Measurements from ENCODE around the gene PROZ.
A peak's percentile ranks its signal among the peaks of the same experiment; 100 is the strongest.

Gene PROZ

DNA sequence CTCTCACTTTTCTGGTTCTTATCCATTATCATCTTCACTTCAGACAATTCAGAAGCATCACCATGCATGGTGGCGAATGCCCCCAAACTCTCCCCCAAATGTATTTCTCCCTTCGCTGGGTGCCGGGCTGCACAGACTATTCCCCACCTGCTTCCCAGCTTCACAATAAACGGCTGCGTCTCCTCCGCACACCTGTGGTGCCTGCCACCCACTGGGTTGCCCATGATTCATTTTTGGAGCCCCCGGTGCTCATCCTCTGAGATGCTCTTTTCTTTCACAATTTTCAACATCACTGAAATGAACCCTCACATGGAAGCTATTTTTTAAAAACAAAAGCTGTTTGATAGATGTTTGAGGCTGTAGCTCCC, 38.6 kb upstream of the PROZ start:
- no peak for DNase-seq (ENCODE audit: low read depth in 3 of 3)

DNA sequence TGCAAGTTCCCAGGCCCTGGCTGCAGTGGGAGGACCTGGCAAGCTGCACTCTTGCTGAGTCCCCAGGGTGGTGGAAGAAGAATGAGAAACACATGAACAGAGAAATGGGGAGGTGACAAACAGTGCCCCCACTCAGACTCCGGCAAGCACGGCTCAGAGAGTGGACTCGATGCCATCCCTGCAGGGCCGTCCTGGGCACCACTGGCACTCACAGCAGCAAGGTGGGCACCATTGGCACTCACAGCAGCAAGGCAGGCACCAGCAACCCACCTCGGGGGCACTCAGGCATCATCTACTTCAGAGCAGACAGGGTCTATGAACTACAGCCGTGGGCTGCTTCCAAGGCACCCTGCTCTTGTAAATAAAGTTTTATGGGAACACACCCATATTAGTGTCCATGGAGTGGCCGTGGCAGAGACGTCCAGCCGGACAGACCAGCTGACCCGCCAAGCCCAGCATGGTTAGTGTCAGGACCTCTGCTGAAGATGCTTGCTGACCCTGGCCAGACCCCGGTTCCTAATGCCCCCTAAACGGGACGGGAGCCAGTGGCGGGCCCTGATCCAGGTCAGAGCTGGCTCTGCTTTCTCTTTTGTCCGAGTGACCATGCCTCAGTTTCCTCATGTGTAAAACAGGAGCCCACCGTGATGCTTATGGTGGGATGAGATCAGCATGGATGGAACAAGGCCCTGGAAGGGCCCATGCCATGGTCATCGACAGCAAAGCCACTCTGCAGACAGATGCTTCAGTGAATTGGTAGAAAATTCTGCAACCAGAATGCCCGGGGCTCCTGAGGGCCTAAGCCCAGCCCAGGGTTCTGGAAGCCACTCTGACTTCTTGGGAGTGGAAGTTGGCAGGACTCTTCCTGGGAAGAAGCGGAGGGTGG, 37.9 kb upstream of the PROZ start:
- DNase-seq (ENCODE audit: low read depth in 3 of 3), result no peak

DNA sequence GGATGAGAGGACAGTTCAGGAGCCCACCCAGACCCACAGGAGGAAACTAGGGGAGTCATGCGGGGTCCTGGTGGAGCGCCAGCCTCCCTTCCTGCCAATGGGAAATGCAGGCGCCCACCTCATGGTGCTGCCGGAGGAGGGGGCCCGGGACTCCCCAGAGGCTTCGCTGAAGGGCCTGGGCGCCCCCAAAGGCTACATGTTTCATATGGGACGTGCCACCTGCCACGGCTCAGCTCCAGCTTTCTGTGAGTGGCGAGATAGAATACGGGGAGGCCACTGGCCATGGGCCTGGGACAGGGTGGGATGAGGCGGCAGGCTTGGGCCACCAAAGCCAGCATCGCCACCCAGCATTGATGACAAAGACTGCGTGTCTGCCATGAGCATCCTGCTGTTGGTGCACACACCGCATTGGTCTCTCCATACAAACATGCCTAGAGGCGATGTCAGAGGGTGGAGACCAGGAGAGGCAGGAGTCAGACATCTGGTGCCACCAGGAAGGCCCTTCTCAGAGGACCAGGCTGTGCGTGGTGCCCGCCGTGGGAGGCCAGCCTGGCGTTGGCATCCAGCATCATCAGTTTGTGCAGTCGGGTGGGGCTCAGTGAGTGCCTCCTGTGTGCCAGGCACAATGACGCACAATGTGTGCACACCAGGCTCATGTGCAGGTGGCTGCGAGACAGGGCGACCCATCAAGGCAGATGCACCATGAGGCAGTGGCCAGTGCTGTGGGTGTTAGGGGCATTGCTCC, 37.1 kb upstream of the PROZ start:
- DNase-seq (ENCODE audit: low read depth in 3 of 3), result no peak

DNA sequence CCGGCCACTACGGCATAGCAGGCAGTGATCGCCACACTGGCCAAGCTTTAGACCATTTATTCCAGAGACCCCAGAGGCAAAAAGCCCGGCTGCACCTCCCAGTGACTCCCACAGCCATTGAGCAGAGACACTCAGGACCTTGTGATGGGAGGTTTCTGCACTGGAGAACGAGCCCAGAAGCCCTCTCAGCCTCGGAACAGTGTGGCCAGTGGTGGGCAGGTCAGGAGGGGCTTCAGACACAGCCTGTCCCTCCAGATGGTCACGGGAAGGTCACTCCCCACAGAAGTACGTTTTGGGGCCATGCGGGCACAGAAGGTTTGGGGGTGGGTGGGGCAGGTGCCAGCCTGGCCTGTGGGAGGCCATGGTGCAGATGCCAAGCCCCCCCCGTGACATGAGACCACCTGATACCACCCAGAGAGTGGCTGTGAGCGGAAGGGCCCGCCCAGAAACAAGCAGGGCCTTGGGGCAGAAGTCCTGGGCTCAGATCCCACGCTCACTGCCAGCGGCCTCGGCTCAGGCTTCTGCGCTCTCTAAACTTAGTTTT, 36.4 kb upstream of the PROZ start:
- no peak for DNase-seq (ENCODE audit: low read depth in 3 of 3)

DNA sequence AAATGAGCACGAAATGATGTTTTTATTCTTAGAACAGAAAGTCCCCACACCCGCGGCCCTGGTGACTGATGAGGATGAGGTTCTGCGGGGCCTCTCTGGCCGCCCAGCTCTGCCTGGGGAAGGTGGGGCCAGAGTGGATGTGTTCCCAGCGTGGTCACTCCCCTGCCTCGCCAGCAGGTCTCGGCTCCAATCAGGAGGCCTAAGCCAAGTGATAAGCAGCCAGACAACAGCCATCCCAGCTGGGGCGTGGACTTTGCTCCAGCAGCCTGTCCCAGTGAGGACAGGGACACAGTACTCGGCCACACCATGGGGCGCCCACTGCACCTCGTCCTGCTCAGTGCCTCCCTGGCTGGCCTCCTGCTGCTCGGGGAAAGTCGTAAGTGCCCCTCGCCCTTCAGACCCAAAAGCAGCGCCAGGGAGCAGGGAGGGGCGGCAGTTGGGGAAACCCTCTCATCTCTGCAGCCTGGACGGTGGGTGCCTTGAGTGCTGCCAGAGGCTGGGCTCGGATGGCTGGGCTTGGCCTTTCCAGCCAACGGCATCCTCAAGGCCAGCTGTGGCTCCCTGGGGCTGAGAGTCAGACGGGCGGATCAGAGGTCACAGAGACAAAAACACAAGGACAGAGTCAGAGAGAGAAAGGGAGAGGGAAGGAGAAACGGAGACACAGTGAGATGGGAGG, 35.8 kb upstream of the PROZ start, which contains the start of gene F10:
Gene F10, plus strand, starts transcription at position 250 of the 676 bp plus-strand sequence. Its CDS starts 57 bp downstream, at position 307.
- DNase-seq (ENCODE audit: low read depth in 3 of 3), result no peak

DNA sequence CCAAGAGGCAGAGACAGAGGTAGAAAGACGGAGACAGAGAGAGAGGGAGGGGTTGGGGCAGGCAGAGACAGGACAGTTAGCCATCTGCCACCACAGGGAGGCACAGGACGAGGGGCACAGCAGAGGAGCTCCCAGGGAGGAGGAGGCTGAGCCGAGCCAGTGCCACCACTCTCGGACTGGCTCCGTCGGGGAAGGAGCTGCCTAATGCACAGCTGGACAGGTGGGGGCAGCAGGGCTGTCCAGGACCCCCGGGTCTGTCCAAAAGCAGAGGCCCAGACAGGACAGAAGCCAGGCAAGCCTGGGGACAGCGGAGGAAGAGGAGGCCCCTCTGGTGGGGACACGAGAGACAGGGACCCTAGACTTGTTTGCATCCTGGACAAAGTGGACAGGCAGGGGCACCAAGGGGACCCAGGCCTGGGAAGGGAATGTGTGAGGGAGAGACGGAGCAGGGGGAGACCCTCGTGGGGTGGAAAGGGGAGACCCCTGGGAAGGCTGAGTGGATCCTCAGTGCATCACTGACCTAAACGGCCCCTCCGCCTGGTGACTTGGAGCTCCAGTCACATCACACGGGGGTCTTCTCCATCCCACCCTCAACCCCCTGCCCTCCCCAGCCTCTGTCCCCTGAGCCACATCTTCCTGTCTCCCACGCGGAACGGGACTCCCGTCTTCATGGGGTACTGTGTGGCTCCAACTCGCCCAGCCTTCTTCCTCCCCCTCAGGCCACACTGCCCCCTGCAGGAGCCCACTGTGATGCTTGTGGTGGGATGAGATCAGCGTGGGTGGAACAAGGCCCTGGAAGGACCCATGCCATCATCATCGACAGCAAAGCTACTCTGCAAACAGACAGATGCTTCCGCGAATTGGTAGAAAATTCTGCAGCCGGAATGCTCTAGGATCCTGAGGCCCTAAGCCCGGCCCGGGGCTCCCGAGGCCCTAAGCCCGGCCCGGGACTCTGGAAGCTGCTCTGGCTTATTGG, 34.9 kb upstream of the PROZ start:
- no peak for DNase-seq (ENCODE audit: low read depth in 3 of 3)

DNA sequence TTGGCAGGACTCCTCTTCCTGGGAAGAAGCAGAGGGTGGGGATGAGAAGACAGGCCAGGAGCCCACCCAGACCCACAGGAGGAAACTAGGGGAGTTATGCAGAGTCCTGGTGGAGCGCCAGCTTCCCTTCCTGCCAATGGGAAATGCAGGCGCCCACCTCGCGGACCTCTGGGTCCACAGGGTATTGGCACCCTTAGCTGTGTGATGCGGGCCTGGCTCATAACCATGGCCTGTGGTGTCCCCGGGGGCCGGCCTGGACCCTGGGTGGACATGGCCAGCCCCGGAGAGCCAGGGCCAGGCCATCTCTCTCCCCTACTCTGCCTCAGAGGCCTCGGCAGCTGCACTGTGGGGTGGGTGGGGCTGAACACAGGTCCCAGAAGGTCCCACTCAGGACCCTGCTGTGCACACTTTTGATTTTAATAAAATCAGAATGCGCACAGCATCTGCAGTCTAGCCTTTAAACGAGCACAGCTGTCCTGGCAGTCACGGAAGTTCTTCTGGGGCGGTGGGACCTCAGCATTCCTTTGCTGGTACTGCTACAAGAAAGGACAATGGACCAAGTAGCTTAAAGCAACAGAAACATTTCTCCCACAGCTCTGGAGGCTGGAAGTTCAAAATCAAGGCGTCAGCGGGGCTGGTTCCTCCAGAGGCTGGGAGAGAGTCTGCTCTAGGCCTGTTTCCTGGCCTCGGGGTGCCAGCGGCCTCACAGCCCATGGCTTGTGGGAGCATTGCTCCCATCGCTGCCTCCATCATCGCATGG, 34.1 kb upstream of the PROZ start:
- DNase-seq (ENCODE audit: low read depth in 3 of 3), result no peak

DNA sequence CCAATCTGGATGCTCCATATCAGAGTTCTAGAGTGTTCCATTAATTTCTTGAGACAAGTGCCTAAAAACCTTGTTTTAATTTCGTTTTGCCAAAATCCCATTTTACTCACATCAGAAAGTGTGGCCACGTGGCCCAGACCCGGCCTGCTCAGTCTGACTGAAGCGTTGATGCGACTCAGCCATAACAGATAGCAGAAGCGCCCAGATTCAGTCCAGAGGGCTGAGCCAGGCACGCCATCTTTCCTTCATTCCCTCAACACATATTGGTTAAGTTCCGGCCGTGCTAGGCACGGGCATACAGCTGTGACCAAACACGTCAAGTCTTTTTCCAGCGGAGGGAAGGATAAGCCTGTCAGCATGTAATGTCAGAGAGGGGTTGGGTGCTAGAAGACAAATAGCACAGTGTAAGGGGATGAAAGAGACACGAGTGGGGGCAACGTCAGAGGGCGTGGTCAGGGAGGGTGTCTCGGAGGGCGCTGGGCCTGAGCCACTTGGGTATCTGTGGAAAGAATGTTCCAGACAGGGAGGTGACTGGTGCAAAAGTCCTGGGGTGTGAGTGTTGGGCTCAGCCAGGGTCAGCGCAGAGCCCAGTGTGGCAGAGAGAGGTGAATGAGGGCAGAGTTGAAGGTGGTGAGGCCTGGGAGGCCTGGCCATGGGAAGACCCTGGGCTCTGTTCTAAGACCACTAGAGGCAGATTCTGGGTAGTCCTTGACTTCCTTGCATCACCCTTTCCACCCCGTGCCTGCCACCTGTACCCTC, 32.8 kb upstream of the PROZ start:
- DNase-seq (ENCODE audit: low read depth in 3 of 3), result no peak

DNA sequence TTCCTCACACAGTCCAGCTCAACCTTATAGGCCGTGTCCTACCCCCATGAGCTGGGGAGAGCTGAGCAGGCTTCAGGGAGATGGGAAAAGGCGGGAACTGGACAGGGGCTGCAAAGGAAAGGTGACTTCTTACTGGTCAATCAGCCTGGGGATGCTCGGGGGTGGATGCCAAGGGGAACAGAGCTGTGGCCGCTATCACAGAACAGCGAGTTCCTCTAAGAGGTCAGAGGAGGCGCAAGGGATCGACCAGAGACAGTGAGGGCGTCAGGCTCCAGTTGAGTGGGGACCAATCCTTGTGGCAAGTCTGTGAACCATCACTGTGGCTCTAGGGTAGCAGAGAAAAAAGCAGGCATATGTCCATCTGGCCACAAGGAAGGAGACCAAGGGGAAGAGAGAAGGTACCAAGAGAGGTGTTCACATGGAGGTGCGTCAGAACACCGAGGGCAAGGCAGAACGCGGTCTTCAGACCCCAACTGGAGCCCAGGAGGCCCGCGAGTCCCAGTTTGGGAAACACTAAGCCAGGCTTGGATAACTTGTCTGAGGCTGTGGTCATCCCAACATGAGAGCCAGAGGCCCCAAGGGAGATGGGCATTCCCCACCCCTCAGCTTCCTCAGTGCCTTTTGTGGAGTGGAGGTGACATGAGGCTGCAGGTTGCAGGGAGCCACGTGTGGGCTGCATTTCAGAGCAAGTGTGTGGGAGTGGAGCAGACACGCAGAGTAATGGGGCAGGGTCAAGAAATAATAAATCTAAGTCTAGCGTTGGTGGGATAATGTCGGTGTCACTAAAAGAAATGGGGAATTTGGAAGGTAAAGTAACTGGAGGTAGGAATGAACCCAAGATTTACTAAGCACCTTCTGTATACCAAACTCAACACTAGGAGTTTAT, 31.9 kb upstream of the PROZ start:
- no peak for DNase-seq (ENCODE audit: low read depth in 3 of 3)

DNA sequence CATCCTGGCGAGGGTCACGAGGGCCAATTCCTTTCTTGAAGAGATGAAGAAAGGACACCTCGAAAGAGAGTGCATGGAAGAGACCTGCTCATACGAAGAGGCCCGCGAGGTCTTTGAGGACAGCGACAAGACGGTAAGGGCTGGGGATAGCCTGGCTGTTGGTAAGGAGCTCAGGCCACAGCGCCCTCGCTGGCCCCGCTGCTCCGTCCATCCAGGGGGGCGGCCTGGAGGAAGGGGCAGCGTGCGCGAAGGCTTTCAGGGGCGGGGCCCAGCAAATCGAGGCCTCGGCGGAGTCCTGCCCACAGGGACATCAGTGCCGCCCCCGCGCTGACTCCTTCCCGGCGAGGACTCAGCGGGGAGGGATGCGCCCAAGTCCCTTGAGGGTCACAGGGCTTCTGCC, 29.0 kb upstream of the PROZ start:
- no peak for DNase-seq (ENCODE audit: low read depth in 3 of 3)

DNA sequence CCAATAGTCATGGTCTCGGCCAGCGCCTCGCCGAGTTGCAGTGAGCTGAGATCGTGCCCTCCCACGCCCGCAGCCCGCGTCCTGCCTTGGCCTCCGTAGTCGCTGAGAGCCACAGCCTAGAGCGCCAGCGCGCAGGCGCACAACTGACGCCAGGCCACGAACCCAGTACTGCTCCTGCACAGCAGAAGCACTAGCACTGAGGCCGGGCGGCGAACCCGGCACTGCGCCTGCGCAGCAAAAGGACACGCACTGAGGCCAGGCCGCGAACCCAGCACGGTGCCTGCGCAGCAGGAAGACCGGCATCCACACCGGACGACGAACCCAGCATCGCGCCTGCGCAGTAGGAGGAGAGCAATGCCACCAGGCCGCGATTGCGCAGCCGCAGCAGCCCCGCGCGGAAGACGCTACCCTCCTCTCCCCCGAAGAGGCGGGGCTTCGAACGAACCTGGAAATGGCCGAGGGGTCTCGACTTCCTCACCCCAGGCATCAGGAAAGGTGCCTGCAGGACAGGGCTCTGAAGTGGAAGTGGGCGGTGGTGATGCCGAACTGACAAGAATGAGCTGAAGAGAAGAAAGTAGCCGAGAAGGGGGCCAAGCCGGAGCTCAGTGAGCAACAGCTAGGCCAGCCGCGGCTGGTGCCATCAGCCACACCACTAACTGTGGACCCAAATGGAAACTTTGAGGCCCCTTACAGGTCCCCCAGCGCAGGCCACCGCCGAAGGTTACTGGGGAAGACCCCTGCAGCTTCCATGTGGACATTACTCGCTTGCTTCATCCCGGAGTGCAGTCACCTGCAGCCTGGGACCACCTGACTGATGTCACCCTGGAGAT, 28.3 kb upstream of the PROZ start:
- DNase-seq (ENCODE audit: low read depth in 3 of 3), result peak in 1 of 3 experiments; percentile 50

DNA sequence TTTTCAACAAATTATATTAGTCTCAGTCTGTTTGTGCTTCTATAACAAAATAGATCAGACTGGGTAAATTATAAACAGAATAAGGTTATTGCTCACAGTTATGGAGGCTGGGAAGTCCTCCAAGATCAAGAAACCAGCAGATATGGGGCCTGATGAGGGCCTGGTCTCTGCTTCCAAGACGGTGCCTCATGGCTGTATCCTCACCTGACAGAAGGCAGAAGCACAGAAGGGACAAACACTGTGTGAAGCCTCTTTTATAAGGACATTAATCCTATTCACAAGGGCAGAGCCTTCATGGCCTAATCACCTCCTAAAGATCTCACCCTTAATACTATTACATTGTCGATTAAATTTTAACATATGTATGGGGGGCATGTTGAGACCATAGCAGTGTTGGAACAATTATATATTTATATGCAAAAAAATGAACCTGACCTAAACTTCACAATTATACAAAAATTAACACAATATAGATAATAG, 23.1 kb upstream of the PROZ start:
- no peak for DNase-seq (ENCODE audit: low read depth in 3 of 3)

DNA sequence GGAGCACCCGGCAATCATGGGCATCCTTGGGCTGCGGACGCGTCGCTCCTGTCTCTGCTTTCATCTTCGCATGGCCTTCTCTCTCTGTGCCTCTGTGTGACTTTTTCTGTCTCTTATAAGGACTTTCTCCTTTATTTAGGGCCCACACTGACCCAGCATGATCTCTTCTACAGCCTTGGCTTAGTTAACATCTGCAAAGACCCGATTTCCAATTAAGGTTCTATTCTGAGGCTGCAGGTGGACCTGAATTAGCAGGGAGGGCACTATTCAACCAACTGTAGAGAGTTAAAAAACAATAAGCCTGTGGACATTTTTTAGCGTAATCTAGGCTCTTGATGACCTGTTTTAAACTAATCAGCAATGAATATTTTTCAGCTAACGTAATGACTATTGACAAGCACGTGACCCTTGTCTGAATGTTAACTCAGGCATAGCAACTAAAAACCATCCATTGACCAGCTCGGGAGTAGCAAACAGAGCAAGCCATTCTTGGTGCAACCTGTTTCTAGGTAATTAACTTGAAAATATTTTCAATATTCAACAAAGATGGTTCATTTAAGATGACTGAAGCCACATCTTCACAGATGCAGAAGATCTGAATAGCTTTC, 20.7 kb upstream of the PROZ start:
- no peak for DNase-seq (ENCODE audit: low read depth in 3 of 3)

DNA sequence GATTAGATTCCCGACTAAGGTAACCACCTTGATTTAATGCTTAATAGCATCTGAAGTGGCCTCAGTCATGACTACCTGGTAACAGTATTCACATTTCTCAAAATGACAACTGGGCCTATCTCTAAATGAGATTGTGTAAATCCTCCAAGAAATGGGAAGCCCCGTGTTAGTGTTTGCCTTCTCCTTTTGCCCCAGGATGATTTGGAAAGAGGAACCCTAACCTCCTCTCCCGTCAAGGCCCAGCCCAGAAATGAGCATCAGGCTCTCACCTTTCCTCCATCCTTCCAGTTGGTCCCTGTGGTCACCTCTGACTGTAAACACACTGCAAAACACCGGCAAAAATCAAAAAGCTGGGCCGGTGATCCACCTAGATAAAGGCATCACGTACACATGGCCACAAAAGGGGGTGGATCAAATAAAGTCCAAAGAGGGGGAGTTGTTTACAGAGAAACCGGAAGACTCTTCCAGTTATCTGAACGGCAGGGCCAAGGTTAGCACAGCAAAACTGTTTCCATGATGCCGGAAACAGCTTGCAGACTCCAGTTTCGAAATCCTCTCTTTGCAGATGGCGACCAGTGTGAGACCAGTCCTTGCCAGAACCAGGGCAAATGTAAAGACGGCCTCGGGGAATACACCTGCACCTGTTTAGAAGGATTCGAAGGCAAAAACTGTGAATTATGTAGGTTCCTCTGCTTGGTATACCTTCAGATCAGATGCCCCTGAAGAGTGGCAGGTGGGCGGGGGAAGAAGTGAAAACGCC, 19.5 kb upstream of the PROZ start:
- no peak for DNase-seq (ENCODE audit: low read depth in 3 of 3)

DNA sequence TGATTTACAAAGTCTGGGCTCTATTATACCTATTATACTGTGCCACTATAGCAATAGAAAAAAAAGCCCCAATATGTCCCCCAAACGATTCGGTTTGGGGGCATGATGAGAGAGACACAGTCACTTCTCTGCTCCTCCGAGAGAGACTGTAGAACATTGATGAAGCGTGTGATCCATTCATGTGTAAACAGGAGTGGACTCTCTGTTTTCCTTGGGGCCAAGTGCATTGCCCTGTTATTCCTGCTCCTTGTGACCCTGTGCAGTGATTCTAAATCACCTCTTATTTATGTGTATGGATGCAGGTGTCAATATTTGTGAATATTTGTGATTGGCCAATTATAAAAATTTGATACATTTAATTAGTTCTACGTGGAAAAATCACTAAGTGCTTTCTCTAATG, 18.9 kb upstream of the PROZ start:
- DNase-seq (ENCODE audit: low read depth in 3 of 3), result no peak
